H9 (cell line): ENCODE measurements around the gene BCAS3. TPM values are rescaled to one million over a fixed set of nuclear protein-coding genes. Genes with fewer than 3 reads are reported as not detected.

Experiments
- DNase-seq: peaks from one replicate; pipeline ENCODE4 v3.0.0-alpha.2; 2017
- H2AFZ ChIP-seq: one replicate; pipeline ENCODE4 v1.6.1; 2013; ENCODE audit warnings: mild to moderate bottlenecking, low read length, control low read depth, moderate library complexity
- H2AK5ac ChIP-seq: 2 replicates; pipeline ENCODE4 v1.6.1; 2013; ENCODE audit warnings: low read length, control low read depth, mixed read lengths; ENCODE audit not compliant: insufficient read length
- H2BK120ac ChIP-seq: one replicate; pipeline ENCODE4 v1.6.1; 2013; ENCODE audit warnings: low read depth, mild to moderate bottlenecking, low read length, control low read depth, inconsistent platforms; ENCODE audit not compliant: poor library complexity, severe bottlenecking
- H2BK12ac ChIP-seq: 2 replicates; pipeline ENCODE4 v1.6.1; 2013; ENCODE audit warnings: low read length, control low read depth, mixed read lengths, low read depth; ENCODE audit not compliant: insufficient read length
- H2BK15ac ChIP-seq: 2 replicates; pipeline ENCODE4 v1.6.1; 2013; ENCODE audit warnings: low read depth, low read length, control low read depth
- H2BK20ac ChIP-seq: one replicate; pipeline ENCODE4 v1.6.1; 2013; ENCODE audit warnings: low read depth, mild to moderate bottlenecking, low read length, control low read depth, inconsistent platforms; ENCODE audit not compliant: poor library complexity, severe bottlenecking
- H2BK5ac ChIP-seq: 2 replicates; pipeline ENCODE4 v1.6.1; 2013; ENCODE audit warnings: low read length, control low read depth, mixed read lengths; ENCODE audit not compliant: insufficient read length
- H3K14ac ChIP-seq: 2 replicates; pipeline ENCODE4 v1.6.1; 2013; ENCODE audit warnings: low read length, control low read depth; ENCODE audit not compliant: insufficient read depth
- H3K18ac ChIP-seq: 2 replicates; pipeline ENCODE4 v1.6.1; 2013; ENCODE audit warnings: low read depth, mild to moderate bottlenecking, mixed read lengths, low read length, control low read depth; ENCODE audit not compliant: insufficient read length
- H3K23ac ChIP-seq: 2 replicates; pipeline ENCODE4 v1.6.1; 2013; ENCODE audit warnings: low read length, control low read depth, mixed read lengths, low read depth; ENCODE audit not compliant: insufficient read length
- H3K23me2 ChIP-seq: 2 replicates; pipeline ENCODE4 v1.6.1; 2013; ENCODE audit warnings: low read depth, mild to moderate bottlenecking, mixed read lengths, low read length, control low read depth; ENCODE audit not compliant: insufficient read length, poor library complexity, severe bottlenecking
- H3K27ac ChIP-seq: 2 replicates; pipeline ENCODE4 v1.5.1; 2013; ENCODE audit warnings: low read length, control low read depth, mixed read lengths, low read depth; ENCODE audit not compliant: insufficient read length
- H3K27me3 ChIP-seq: 2 replicates; pipeline ENCODE4 v1.6.1; 2013; ENCODE audit warnings: low read length, control low read depth, inconsistent platforms; ENCODE audit not compliant: insufficient read depth
- H3K4ac ChIP-seq: 2 replicates; pipeline ENCODE4 v1.6.1; 2013; ENCODE audit warnings: low read depth, mild to moderate bottlenecking, control low read depth, inconsistent platforms, low read length, moderate library complexity
- H3K4me1 ChIP-seq: 2 replicates; pipeline ENCODE4 v1.6.1; 2013; ENCODE audit warnings: low read length, control low read depth, inconsistent platforms; ENCODE audit not compliant: insufficient read depth
- H3K4me2 ChIP-seq: 2 replicates; pipeline ENCODE4 v1.6.1; 2013; ENCODE audit warnings: low read length, control low read depth, mixed read lengths; ENCODE audit not compliant: insufficient read length, insufficient read depth
- H3K56ac ChIP-seq: 2 replicates; pipeline ENCODE4 v1.6.1; 2013; ENCODE audit warnings: low read depth, mild to moderate bottlenecking, mixed read lengths, low read length, control low read depth; ENCODE audit not compliant: insufficient read length
- H3K79me1 ChIP-seq: 2 replicates; pipeline ENCODE4 v1.6.1; 2013; ENCODE audit warnings: low read depth, mild to moderate bottlenecking, moderate library complexity, low read length, control low read depth, inconsistent platforms; ENCODE audit not compliant: insufficient read depth, poor library complexity, severe bottlenecking
- H3K79me2 ChIP-seq: 2 replicates; pipeline ENCODE4 v1.6.1; 2013; ENCODE audit warnings: low read length, control low read depth, inconsistent platforms; ENCODE audit not compliant: insufficient read depth
- H3K9ac ChIP-seq: 2 replicates; pipeline ENCODE4 v1.6.1; 2013; ENCODE audit warnings: low read length, control low read depth, mixed read lengths; ENCODE audit not compliant: insufficient read length; ENCODE audit errors: extremely low read depth
- H3K9me3 ChIP-seq: one replicate; pipeline ENCODE4 v1.6.1; 2013; ENCODE audit warnings: low read depth, low read length, inconsistent platforms; ENCODE audit not compliant: control insufficient read depth
- H3T11ph ChIP-seq: one replicate; pipeline ENCODE4 v1.6.1; 2013; ENCODE audit warnings: mild to moderate bottlenecking, low read length, control low read depth, inconsistent platforms
- H4K20me1 ChIP-seq: one replicate; pipeline ENCODE4 v1.6.1; 2013; ENCODE audit not compliant: control insufficient read depth, insufficient read length, insufficient read depth
- H4K5ac ChIP-seq: 2 replicates; pipeline ENCODE4 v1.6.1; 2013; ENCODE audit warnings: low read depth, mild to moderate bottlenecking, mixed read lengths, low read length, control low read depth; ENCODE audit not compliant: insufficient read length
- H4K8ac ChIP-seq: replicated peaks from 2 replicates; pipeline ENCODE4 v1.6.1; 2013; ENCODE audit warnings: low read length, control low read depth, mixed read lengths, low read depth; ENCODE audit not compliant: insufficient read length
- H4K91ac ChIP-seq: 2 replicates; pipeline ENCODE4 v1.6.1; 2013; ENCODE audit warnings: low read depth, mild to moderate bottlenecking, moderate library complexity, mixed read lengths, low read length, control low read depth; ENCODE audit not compliant: insufficient read length
- H3K27ac Mint-ChIP-seq, 3 experiments: 2 replicates in 2 of 3; 3 replicates in 1 of 3; pipeline ENCODE4 v1.8.0; 2020 to 2021; ENCODE audit warnings: mixed read lengths in 3 of 3, mild to moderate bottlenecking in 1 of 3, moderate library complexity in 1 of 3
- H3K27me3 Mint-ChIP-seq: 2 replicates; pipeline ENCODE4 v1.8.0; 2021; ENCODE audit warnings: low read depth, mild to moderate bottlenecking, moderate library complexity, mixed read lengths
- H3K36me3 Mint-ChIP-seq, 3 experiments: 2 replicates in 2 of 3; 3 replicates in 1 of 3; pipeline ENCODE4 v1.8.0; 2020 to 2021; ENCODE audit warnings: low read depth in 3 of 3, mixed read lengths in 3 of 3; ENCODE audit not compliant: insufficient read depth in 1 of 3
- H3K4me1 Mint-ChIP-seq, 2 experiments: 2 replicates each; pipeline ENCODE4 v1.8.0; 2020; ENCODE audit warnings: mixed read lengths in 2 of 2
- H3K4me3 Mint-ChIP-seq, 2 experiments: 2 replicates in 1 of 2; 3 replicates in 1 of 2; pipeline ENCODE4 v1.8.0; 2020 to 2021; ENCODE audit warnings: mild to moderate bottlenecking in 2 of 2, mixed read lengths in 2 of 2, moderate library complexity in 1 of 2
- H3K9me3 Mint-ChIP-seq, 2 experiments: 2 replicates in 1 of 2; 3 replicates in 1 of 2; pipeline ENCODE4 v1.8.0; 2020; ENCODE audit warnings: mild to moderate bottlenecking in 2 of 2, mixed read lengths in 2 of 2, moderate library complexity in 1 of 2
- WGBS: extraction: QIAGEN DNeasy Blood & Tissue Kit; methylation state at CpG from one replicate; pipeline ENCODE4 v1.1.7; 2013; ENCODE audit warnings: missing lambda C conversion rate, low lambda C conversion rate, mixed read lengths; ENCODE audit not compliant: insufficient read length; ENCODE audit errors: extremely low coverage; 5-methylcytosine and 5-hydroxymethylcytosine counted together
- total RNA-seq: library from RNA; stranded (reverse); gene quantifications from 2 replicates; pipeline ENCODE4 v1.2.1, GENCODE V29; 2021
- TF ChIP-seq, protein P1 (sequence below): fragments of 200-600 bp; sonication (generic); conservative IDR thresholded peaks from 3 replicates; pipeline ENCODE4 v1.8.0; 2021; ENCODE audit warnings: antibody characterized with exemption, mild to moderate bottlenecking

Gene BCAS3
- total RNA-seq, 1 experiment from 2014 or later: 22.4 TPM

- no peak overlapping the region for H3K4me2 ChIP-seq
- no peak overlapping the region for H2AFZ ChIP-seq
- no peak overlapping the region for H3T11ph ChIP-seq
- no peak overlapping the region for H3K27ac Mint-ChIP-seq
- H3K36me3 Mint-ChIP-seq: no peaks in the 10 kb centered on the region
- H3K79me2 ChIP-seq: no peaks in the 10 kb centered on the region
- TF ChIP-seq, protein P1, sequence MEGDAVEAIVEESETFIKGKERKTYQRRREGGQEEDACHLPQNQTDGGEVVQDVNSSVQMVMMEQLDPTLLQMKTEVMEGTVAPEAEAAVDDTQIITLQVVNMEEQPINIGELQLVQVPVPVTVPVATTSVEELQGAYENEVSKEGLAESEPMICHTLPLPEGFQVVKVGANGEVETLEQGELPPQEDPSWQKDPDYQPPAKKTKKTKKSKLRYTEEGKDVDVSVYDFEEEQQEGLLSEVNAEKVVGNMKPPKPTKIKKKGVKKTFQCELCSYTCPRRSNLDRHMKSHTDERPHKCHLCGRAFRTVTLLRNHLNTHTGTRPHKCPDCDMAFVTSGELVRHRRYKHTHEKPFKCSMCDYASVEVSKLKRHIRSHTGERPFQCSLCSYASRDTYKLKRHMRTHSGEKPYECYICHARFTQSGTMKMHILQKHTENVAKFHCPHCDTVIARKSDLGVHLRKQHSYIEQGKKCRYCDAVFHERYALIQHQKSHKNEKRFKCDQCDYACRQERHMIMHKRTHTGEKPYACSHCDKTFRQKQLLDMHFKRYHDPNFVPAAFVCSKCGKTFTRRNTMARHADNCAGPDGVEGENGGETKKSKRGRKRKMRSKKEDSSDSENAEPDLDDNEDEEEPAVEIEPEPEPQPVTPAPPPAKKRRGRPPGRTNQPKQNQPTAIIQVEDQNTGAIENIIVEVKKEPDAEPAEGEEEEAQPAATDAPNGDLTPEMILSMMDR: no peak
- no peaks in the 10 kb centered on the region for H3K9me3 ChIP-seq
- no CpG with 5 or more reads among the region's 2 CpGs for WGBS
- H3K4ac ChIP-seq: no peak overlapping the region
- H3K9ac ChIP-seq: no peak overlapping the region
- no peak overlapping the region for H2BK20ac ChIP-seq
- DNase-seq: no peak
- no peaks in the 10 kb centered on the region for H3K23me2 ChIP-seq
- H2BK120ac ChIP-seq: no peak overlapping the region
- H3K27ac ChIP-seq: no peak overlapping the region
- no peak overlapping the region for H3K56ac ChIP-seq
- no peaks in the 10 kb centered on the region for H3K27me3 Mint-ChIP-seq
- H3K4me3 Mint-ChIP-seq: no peak overlapping the region
- no peaks in the 10 kb centered on the region for H3K4me1 ChIP-seq
- no peak overlapping the region for H4K8ac ChIP-seq
- no peaks in the 10 kb centered on the region for H4K20me1 ChIP-seq
- no peak overlapping the region for H2BK12ac ChIP-seq
- H2AK5ac ChIP-seq: no peak overlapping the region
- no peaks in the 10 kb centered on the region for H3K27me3 ChIP-seq
- H2BK5ac ChIP-seq: no peak overlapping the region
- peaks cover 5 to 9% of the 10 kb centered on the region in 2 experiments for H3K4me1 Mint-ChIP-seq
- H3K79me1 ChIP-seq: no peaks in the 10 kb centered on the region
- no peak overlapping the region for H4K5ac ChIP-seq
- no peak overlapping the region for H3K23ac ChIP-seq
- no peak overlapping the region for H3K14ac ChIP-seq
- no peaks in the 10 kb centered on the region for H3K9me3 Mint-ChIP-seq
- no peak overlapping the region for H4K91ac ChIP-seq
- no peak overlapping the region for H2BK15ac ChIP-seq
- H3K18ac ChIP-seq: no peak overlapping the region
Observed at GRCh38 chr17:61202564-61202963, 524.9 kb downstream of the BCAS3 start.
